Non-pigmented ciliary epithelial cell (primary cell): ENCODE results near the gene ZNF362.

Experiments
- DNase-seq: peaks from one replicate; pipeline ENCODE4 v3.0.0-alpha.2; 2010; ENCODE audit warnings: low read depth

ZNF362 gene

DNA sequence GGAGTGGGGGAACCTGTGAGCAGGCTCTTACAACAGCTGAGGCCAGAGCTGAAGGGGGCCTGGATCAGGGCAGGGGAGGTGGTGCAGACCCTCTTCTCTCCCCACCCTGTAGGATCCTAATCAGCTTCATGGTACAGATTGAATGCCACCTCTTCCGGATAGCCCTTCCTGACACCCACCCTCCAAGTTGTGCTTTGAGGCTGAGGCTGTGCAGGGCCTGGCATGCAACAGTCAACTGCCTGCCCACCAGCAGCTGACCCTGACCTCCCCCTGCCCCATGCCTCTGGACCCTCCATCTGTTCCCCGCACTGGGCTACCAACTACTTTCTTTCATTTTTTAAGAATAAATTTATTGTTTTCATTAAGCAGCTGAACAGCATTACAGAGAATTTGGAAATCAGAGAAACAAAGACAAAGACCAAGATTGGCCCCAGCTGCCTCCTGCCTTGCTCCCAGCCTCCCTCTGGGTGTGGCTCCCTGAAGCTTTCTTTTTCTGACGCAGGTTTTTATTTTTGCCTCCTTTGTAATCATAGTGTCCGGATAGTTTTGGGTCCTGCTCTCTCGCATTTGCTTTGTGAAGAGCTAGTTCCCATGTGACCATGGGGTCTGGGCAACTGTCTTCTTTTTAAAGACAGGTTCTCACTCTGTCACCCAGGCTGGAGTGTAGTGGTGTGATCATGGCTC is 12.8 kb downstream of the ZNF362 start:
- DNase-seq, result no peak

DNA sequence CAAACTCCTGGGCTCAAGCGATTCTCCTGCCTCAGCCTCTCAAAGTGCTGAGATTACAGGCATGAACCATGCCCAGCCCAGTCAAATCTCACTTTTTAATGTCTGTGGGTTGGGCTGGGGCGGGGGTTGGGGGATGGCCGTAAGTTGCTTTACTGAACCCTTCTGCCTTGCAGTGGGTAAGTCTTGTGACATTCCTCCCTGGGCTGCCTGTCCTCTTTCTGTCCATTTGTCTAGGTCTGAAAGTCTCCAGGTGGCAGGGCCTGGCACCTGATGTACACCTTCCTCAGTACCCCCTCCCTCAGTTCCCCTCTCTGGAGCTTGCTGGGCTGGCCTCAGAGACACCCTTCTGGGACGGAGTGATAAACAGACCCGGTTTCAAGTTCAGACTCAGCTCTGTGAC is 13.3 kb downstream of the ZNF362 start:
- DNase-seq, result no peak

DNA sequence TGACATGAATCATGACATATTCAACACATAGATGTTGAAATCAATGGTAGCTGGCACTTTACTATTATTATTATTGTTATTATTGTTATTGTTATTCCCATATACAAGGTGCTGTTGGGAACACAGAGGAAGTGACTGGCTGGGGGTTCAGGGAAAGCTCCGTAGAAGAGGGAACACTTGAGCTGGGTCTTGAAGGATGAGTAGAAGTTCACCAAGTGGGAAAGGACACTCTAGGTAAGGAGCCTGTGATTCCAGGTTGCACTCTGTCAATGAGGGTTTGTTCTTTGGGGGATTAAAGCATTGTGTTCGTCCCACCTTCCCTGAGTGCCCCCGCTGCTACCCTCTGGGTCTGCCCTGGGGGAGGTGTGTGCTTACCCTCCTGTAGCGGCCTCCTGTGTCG is 14.1 kb downstream of the ZNF362 start:
- DNase-seq, result no peak

DNA sequence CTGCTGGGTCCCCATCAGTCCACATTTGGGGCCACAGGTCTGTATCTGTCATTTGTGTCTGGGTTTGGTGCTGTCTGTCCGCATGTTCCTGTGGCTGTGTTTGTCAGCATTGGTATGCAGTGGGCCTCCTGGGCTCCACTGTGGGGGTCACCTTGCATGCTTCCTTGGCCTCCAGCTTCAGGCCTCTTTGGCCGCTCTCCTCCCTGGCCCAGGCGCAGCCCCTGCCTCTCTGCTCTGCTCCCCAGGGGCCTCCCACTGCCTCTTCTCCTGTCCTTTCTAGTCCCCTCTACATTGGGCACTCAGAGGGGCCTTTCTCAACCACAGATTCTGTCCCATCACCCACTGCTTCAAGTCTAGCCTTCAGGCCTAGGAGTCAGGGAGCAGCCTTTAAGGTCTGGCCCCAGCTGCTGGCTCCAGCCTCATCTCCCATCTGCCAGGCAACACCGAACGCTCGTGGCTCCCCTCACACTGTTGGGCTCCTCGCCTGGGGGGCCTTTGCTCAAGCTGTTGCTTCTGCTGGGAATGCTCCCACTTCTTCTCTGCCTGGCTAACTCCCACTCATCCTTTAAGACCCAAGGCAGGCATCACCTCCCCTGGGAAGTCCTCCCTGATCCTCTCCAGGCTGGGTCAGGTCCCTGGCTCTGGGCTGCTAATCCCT is 14.6 kb downstream of the ZNF362 start:
- no peak for DNase-seq

DNA sequence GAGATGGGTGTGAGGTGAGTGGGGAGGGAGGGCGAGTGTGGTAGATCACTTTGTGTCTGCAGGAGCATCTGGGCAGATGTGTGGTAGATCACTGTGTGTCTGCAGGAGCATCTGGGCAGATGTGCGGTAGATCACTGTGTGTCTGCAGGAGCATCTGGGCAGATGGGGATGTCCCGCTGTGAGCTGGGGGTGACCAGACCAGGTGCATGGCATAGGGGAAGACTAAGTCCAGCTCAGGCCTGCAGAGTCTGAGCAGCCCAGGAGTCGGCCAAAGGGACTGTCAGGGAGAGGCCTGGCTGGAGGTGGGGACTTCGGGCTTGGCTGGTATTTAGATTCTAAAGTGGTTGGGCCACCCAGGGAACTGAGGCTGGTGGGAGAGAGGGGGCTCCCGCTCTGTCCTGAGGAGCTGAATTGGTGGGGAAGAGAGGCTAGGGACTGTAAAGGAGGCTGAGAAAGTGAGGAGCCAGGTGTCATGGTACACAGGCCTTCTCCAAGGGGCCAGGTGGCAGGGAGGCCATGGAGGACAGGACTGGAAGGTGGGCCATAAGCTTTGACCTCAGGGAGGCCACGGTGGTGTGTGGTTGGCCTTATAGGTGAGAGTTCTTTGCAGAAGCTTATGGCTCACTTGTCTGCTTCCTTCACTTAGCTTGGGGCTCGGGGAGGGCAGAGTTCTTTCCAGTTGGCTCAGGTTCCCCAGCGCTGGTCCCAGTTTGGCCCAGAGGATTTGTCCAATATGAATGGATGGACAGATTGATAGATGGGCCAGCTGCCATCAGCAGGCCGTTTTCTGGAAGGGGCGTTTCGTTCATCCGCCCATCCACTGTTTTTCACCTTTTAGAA is 15.6 kb downstream of the ZNF362 start:
- no peak for DNase-seq

DNA sequence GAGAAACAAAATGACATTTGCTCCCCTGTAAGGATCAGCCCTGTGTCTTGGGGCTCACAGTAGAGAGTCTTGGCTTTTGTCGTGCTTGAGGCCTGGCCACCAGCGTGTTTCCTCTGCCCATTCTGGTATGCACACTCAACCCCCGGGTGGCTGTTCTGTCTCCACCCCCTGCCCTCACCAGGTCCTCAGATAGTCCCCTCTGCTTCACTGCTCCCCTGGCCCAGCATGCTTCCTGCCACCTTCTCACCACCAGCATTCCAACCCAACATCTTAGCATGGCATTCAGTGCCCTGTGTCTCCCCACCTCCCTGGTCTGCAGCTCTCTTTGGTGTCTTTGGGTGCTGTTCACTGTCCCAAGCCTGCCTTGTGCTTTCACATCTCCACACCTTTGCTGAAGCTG is 16.2 kb downstream of the ZNF362 start:
- DNase-seq, result no peak

DNA sequence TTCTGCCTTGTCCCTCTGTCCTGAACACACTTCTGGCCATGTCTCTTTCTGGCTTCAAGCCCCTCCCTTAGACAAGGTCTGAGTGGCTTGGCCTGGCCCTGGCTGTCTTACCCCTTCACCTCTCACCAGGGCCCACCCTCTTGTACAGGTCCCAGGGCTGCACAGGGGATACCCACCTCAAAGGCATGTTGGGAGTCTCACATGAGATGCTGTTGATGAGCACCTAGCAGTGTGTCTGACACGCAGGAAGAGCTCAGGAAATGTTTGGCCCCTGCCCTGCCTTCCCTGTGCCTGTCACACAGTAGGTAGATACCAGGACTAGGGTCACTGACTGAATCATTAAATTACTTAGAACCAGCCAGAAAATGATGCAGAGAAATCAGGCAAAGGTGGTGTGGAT is 16.6 kb downstream of the ZNF362 start:
- no peak for DNase-seq

DNA sequence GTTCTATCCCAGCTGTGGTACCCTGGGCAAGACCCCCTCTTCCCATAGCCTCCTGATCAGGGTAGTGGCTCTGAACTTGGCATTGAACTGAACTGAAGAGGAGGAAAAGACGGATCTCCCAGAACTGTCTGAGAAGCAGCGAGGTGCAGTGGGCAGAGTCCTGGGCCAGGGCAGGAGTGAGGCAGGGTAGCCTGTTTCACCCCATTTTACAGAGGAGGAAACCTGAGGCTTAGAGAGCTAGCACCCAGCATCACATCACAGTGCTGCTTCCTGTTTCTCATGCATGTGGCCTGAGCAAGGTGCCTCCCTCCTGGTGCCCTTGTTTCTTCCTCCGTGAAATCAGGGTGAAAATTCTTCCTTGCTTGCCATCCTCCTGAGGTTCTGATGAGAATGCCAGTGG is 17.1 kb downstream of the ZNF362 start:
- no peak for DNase-seq

DNA sequence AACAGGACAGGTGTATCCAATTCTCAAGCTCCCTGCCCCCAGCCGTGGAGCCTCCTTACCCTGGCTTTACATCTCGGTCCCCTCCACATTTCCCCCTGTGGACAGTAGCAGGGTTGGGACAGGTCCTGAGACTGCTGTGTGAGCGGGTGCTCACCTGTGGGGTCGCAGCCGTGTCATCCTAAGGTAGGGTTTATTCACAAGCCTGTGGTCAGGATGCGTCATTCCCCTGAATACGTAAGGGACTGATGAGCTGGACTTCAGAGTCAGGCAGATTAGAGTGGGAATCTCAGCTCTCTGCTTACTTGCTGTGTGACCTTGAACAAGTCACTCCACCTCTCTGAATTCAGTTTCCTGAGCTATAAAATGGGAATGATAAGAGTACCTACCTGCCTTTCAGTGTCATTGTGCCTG is 17.7 kb downstream of the ZNF362 start:
- DNase-seq, result no peak

DNA sequence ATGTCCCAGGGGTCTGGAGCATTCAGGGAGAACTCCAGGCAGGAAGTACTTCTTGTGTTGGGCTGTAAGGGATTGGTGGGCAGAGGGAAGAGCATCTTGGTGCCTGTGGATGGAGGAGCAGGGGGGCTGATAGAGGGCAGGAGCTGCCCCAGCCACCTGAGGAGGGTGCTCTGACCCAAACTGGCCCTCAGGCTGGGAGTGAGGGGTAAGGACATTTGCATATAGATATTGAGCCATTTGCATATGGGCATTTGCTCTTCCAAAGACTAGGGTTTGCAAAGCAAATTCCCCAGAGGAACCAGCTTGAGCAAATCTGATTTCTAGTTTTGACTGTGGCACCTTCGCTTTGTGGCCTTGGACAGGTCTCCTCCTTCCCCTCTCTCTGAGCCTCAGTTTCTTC is 18.2 kb downstream of the ZNF362 start:
- DNase-seq, result no peak

DNA sequence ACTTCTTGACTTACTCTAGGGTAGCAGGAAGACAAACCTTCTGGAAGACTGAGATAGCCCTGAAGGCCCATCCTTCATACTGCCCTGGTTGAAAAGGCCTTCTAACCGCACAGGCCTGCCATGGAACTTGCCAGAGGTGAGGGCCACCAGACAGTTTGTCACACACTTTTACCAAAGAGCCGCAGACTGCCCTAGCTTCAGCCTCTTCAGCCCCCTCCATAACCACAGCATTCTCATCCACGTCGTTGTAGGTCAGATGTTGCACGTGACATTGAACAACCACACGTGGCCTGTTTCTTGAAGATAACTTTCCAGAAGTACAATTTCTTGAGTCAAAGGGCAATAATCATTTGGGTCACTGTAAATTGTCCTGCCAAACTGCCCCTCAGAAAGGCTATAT is 18.9 kb downstream of the ZNF362 start:
- DNase-seq, result no peak

DNA sequence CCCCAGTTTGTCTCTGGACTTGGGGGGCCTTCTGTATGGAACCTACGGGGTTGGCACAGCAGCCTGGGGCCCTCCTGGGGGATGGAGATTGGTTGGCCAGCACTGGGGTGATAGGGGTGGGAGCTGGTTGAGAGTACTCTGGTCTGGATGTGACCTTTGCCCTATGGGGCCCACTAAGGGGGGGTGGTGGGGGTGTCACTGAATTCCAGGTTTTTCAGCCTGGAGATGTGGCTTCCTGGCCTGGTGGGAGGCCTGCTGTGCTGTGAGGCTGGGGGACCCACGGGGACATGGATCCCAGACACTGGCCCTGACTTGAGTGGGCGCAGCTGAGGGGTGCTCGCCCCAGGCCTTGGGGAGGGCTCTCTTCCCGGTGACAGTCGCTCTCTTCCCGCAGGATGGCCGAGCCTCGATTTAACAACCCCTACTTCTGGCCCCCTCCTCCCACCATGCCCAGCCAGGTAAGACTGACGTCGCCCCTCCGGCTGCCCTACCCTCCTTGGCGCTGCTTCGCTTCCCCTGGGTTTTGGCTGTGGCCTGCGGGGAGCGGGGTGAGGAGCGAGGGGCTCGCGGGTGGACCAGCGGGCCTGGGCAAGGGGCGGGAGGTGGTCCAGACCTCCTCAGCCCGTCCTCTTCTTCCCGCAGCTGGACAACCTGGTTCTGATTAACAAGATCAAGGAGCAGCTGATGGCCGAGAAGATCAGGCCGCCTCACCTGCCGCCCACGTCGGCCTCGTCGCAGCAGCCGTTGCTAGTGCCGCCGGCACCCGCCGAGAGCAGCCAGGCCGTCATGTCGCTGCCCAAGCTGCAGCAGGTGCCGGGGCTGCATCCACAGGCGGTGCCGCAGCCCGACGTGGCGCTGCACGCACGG is 19.6 kb downstream of the ZNF362 start:
- DNase-seq, result no peak

DNA sequence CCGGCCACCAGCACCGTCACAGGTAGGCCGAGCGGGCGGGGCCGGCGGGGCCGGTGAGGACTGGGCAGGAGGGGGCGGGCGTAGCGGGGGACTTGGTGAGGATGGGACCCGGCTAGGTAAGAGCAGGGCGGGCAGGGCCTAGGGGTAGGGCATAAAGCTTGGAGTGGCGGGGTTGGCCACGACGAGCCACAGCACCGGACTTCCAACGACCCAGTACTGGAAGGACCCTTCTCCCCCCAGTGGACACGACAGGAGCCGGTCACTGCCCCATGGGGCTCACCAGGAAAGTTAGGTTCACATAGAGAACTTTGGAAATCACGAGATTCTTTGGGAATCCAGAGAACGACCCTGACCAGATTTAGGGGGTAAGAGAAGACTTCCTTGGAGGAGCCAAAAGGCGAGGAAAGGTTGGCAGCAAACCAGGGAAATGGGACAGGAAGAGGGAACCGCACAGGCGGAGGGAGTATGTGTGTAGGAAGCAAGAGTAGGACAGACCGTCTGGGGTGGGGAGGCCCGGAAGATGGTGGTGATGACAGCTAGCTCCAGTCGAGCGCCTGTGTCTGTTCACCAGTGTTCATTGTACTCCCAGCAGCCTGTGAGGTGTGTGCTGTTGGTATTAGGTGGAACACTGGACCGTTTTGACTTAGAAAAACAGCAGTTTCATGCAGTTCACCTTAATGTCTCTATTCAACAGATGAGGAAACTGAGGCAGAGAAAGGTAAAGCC is 20.4 kb downstream of the ZNF362 start:
- DNase-seq, result no peak

DNA sequence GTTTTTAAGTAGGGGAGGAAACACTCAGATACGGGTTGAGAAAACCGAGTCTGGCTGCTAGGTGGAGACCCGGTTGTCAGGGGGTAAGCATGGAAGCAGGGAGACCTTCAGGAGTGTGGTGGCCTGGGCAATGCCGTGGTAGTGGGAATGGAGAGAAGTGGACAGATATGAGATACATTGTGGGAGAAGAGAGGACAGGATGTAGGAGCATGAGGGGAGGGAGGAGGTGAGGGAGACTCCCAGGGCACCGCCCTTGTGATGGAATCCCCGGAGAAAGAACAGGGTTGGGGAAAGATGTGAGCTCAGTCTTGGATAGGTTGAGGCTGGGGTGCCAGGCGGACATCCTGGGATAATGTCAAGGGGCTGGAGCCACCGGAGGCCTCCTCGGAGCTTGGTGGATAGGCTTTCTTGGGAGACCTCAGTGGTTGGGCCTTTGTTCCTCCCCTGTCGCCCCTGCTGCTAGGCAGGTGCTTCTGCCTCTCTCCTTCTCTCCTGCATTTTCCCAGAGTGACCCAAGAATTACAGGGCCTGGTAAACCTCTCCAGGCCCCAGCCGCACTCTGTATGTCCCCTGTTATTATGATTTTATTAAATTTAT is 21.3 kb downstream of the ZNF362 start:
- DNase-seq, result no peak

DNA sequence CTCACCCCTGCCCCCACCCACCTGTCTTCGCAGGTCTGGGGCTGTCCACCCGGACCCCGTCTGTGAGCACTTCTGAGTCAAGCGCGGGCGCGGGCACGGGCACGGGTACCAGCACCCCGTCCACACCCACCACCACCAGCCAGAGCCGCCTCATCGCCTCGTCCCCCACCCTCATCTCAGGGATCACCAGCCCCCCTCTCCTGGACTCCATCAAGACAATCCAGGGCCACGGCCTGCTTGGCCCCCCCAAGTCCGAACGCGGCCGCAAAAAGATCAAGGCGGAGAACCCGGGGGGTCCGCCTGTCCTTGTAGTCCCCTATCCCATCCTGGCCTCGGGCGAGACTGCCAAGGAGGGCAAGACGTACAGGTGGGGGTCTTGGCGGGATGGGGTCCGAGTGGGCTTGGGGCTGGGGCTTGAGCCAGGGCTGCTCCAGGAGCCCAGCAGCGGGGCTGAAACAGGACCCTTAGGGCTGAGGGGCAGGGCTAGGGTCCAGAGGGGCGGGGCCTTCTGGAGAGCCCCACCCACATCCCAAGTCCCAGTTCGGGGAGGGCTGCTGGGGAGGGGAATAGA is 23.9 kb downstream of the ZNF362 start:
- no peak for DNase-seq

DNA sequence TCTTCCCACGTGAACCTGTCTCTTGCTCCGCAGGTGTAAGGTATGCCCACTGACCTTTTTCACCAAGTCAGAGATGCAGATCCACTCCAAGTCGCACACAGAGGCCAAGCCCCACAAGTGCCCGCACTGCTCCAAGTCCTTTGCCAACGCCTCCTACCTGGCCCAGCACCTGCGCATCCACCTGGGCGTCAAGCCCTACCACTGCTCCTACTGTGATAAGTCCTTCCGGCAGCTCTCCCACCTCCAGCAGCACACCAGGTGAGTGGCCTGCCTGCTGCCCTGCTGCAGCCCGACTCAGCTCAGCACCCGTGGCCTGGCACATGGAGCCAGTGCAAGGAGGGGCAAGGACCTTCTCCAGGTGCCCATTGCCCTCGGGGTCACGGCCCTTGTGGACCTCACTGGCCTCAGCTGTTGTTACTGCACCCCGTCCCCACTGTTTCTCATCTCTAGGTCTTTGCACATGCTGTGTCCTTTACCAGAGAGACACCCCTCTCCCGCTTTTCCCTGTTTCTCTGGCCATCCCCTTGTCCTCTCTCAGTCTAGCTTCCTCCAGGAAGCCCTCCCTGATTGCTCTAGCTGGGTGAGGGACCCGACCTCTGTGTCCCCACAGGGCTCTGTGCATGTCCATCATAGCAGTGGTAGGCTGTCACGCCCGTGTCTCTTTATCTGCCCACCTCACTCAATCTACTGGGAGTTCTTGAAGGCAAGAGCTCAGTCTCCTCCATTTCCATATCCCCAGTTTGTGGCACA is 25.4 kb downstream of the ZNF362 start:
- no peak for DNase-seq

DNA sequence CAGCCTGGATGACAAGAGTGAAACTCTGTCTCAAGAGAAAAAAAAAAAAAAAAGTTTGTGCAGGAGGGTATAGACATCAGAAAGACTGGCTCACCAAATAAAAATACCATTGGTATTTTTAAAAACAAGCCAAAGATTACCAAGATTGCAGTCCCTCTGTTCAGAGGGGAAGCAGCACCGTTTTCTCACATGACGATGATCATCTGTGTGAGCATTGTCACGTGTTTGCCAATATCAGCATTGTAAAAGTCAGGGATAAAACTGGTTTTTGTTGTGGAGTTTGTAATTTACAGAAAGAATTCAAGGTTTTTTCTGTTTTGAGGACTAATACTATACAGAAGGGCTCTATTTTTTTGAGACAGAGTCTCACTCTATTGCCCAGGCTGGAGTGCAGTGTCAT is 26.5 kb downstream of the ZNF362 start:
- DNase-seq, result no peak

DNA sequence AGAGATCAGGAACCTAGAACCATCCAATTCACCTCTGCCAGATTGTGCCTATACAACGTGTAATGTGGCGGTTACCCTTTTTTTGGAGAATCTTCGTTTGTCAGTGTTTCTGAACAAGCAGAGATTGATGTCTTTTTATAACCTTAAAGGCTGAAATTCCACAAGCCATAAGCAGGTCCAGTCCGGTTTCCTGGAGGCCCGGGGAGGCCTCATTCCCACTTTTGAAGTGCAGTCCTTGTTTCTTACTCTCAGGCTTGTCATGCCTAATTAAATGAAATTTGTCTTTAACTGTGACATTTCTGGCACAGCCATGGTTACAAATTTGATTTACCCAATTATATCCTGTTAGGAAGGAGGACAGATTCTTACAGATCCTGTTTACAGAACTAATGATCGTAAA is 27.8 kb downstream of the ZNF362 start:
- DNase-seq, result no peak

DNA sequence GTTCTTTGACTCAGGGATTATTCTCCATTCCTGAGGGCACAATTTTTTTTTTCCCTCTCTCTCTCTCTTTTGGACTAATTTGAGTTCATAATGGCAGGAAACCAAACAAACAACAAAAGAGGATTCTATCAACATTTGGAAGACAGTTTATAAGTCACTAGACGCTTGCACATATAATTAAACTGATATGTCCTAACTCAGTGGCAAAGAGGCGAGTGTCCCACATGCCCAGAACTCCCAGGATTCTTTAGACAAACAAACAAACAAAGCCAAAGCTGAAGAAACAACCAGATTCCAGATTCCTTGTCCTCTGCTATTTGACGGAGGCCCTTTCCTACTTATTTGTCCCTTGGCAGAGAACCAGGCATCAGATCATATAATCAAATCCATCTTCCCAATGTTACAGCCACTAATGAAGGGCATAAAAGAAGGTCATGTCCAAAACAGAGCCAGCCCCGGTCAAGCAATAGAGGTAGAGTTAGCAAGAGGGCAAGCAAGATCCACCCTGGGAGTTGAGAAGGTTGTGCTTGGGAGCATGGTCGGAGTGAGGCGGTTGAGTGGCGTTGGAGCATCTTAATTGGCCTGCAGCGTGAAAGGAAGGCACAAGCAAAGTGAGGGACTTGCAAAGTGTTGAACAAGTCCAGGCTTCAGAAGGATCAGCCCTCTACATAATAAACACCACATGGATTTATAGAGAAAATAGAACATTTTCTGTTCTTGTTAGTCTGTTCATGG is 30.3 kb downstream of the ZNF362 start:
- no peak for DNase-seq
